Neuronal stem cell (in vitro differentiated cells): ENCODE results near the gene ACOXL.

ENCODE experiments used
- DNase-seq: peaks from one replicate; pipeline ENCODE4 v3.0.0-alpha.2; 2013; ENCODE audit warnings: low spot score
- H2AFZ ChIP-seq: one replicate; pipeline ENCODE4 v1.6.1; 2013; ENCODE audit warnings: mild to moderate bottlenecking, low read length, inconsistent platforms
- H2AK5ac ChIP-seq: 2 replicates; pipeline ENCODE4 v1.6.1; 2013; ENCODE audit warnings: low read depth, mild to moderate bottlenecking, inconsistent platforms, low read length, moderate library complexity, mixed read lengths
- H2BK120ac ChIP-seq: 2 replicates; pipeline ENCODE4 v1.6.1; 2013; ENCODE audit warnings: low read depth, mild to moderate bottlenecking, inconsistent platforms, low read length, moderate library complexity, mixed read lengths
- H2BK12ac ChIP-seq: one replicate; pipeline ENCODE4 v1.6.1; 2013; ENCODE audit warnings: low read length, inconsistent platforms
- H2BK15ac ChIP-seq: 2 replicates; pipeline ENCODE4 v1.6.1; 2013; ENCODE audit warnings: mild to moderate bottlenecking, low read length, inconsistent platforms, mixed read lengths
- H2BK5ac ChIP-seq: one replicate; pipeline ENCODE4 v1.6.1; 2013; ENCODE audit warnings: inconsistent platforms, mild to moderate bottlenecking, low read length, moderate library complexity
- H3K14ac ChIP-seq: one replicate; pipeline ENCODE4 v1.6.1; 2013; ENCODE audit warnings: low read length, inconsistent platforms
- H3K18ac ChIP-seq: 2 replicates; pipeline ENCODE4 v1.6.1; 2013; ENCODE audit warnings: low read length, inconsistent platforms
- H3K23ac ChIP-seq: 2 replicates; pipeline ENCODE4 v1.6.1; 2013; ENCODE audit warnings: low read depth, mild to moderate bottlenecking, mixed read lengths, low read length, inconsistent platforms; ENCODE audit not compliant: poor library complexity
- H3K27ac ChIP-seq: replicated peaks from 3 replicates; pipeline ENCODE4 v1.5.1; 2013; ENCODE audit warnings: low read length, inconsistent platforms
- H3K27me3 ChIP-seq, 3 experiments: 2 replicates each; pipeline ENCODE4 v1.6.1; 2013; ENCODE audit warnings: low read length in 3 of 3, mild to moderate bottlenecking in 2 of 3, inconsistent platforms in 1 of 3, low read depth in 1 of 3, mixed read lengths in 1 of 3, moderate library complexity in 1 of 3; ENCODE audit not compliant: control insufficient read depth in 3 of 3, insufficient read depth in 3 of 3
- H3K36me3 ChIP-seq, 2 donors: replicated peaks in 1 of 2; 2 replicates each; pipeline ENCODE4 v1.6.1; 2013; ENCODE audit warnings: low read length in 2 of 2; ENCODE audit not compliant: control insufficient read depth in 2 of 2, insufficient read depth in 2 of 2
- H3K4ac ChIP-seq: 2 replicates; pipeline ENCODE4 v1.6.1; 2013; ENCODE audit warnings: inconsistent platforms, mild to moderate bottlenecking, low read length, moderate library complexity
- H3K4me1 ChIP-seq, 2 donors: 1 replicate in 1 of 2; 2 replicates in 1 of 2; pipeline ENCODE4 v1.6.1; 2013; ENCODE audit warnings: low read length in 2 of 2, low read depth in 1 of 2; ENCODE audit not compliant: control insufficient read depth in 2 of 2, insufficient read depth in 1 of 2
- H3K4me2 ChIP-seq: one replicate; pipeline ENCODE4 v1.6.1; 2013; ENCODE audit warnings: mild to moderate bottlenecking, low read length, inconsistent platforms; ENCODE audit not compliant: insufficient read depth, poor library complexity, severe bottlenecking
- H3K4me3 ChIP-seq, 2 donors: 2 replicates each; pipeline ENCODE4 v1.5.1; 2013; ENCODE audit warnings: low read length in 2 of 2, mild to moderate bottlenecking in 2 of 2, inconsistent platforms in 1 of 2, moderate library complexity in 1 of 2
- H3K79me1 ChIP-seq: one replicate; pipeline ENCODE4 v1.6.1; 2013; ENCODE audit warnings: low read depth, mild to moderate bottlenecking, inconsistent platforms, low read length, moderate library complexity
- H3K9ac ChIP-seq: one replicate; pipeline ENCODE4 v1.6.1; 2013; ENCODE audit warnings: mild to moderate bottlenecking, low read depth, low read length, inconsistent platforms; ENCODE audit not compliant: poor library complexity
- H3K9me3 ChIP-seq, 2 donors: replicated peaks in 1 of 2; 2 replicates each; pipeline versions ENCODE3 to v1.6.1; 2013; ENCODE audit warnings: low read length in 2 of 2, mild to moderate bottlenecking in 2 of 2, inconsistent platforms in 1 of 2, low read depth in 1 of 2, mixed read lengths in 1 of 2, moderate library complexity in 1 of 2; ENCODE audit not compliant: control insufficient read depth in 2 of 2, insufficient read depth in 1 of 2
- H4K8ac ChIP-seq: one replicate; pipeline ENCODE4 v1.6.1; 2013; ENCODE audit warnings: low read depth, mild to moderate bottlenecking, inconsistent platforms, low read length, moderate library complexity
- H4K91ac ChIP-seq: one replicate; pipeline ENCODE4 v1.6.1; 2013; ENCODE audit warnings: low read length, low read depth, mild to moderate bottlenecking, inconsistent platforms; ENCODE audit not compliant: poor library complexity
- WGBS, 2 donors: extraction: QIAGEN DNeasy Blood & Tissue Kit; methylation state at CpG; one replicate each; pipeline ENCODE4 v1.1.7; 2013; ENCODE audit warnings: missing lambda C conversion rate in 2 of 2, mixed read lengths in 1 of 2; ENCODE audit not compliant: insufficient read length in 2 of 2, insufficient replicate concordance in 1 of 2; ENCODE audit errors: extremely low coverage in 2 of 2; 5-methylcytosine and 5-hydroxymethylcytosine counted together

The ACOXL gene

DNA sequence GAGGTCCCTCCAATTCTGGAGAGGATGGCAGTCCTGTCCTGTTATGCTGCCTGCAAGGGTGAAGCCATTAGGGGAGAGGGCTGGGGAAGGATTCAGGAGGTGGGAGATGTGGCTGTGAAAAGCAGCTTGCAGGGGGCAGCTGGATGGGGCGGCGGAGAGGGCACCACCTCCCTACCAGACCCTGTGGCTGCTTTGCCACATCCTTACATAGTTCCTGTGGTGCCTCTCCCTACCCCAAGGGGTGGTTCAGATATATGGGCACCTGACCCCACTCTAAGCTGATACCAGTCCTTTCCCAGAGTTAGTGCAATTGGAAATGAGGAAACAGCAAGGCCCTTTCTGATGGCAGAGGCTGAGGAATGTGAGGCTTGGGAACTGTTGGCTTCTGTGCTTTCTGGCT is 6.1 kb upstream of the ACOXL start:
- H3K4me3 ChIP-seq, result no peak overlapping the region
- H3K27ac ChIP-seq, result no peak overlapping the region
- no peak overlapping the region for H3K23ac ChIP-seq
- no peak overlapping the region for H3K4me2 ChIP-seq
- H2BK12ac ChIP-seq, result no peak overlapping the region
- no peak overlapping the region for H3K14ac ChIP-seq
- peaks cover 0 to 6% of the 10 kb centered on the region in 2 donors for H3K9me3 ChIP-seq
- H3K27me3 ChIP-seq, result peaks cover 0 to 66% (median 0%) of the 10 kb centered on the region in 3 experiments
- WGBS, 2 donors, result no CpG with 5 or more reads among the region's 2 CpGs
- no peak overlapping the region for H2AFZ ChIP-seq
- H2BK5ac ChIP-seq, result no peak overlapping the region
- DNase-seq, result no peak
- no peaks in the 10 kb centered on the region for H3K79me1 ChIP-seq
- peaks cover 0 to 1% of the 10 kb centered on the region in 2 donors for H3K4me1 ChIP-seq
- no peak overlapping the region for H4K8ac ChIP-seq
- no peak overlapping the region for H3K18ac ChIP-seq
- H3K36me3 ChIP-seq, result no peaks in the 10 kb centered on the region
- H2BK15ac ChIP-seq, result no peak overlapping the region
- no peak overlapping the region for H2BK120ac ChIP-seq
- H3K9ac ChIP-seq, result no peak overlapping the region
- H3K4ac ChIP-seq, result no peak overlapping the region
- no peak overlapping the region for H4K91ac ChIP-seq
- no peak overlapping the region for H2AK5ac ChIP-seq

DNA sequence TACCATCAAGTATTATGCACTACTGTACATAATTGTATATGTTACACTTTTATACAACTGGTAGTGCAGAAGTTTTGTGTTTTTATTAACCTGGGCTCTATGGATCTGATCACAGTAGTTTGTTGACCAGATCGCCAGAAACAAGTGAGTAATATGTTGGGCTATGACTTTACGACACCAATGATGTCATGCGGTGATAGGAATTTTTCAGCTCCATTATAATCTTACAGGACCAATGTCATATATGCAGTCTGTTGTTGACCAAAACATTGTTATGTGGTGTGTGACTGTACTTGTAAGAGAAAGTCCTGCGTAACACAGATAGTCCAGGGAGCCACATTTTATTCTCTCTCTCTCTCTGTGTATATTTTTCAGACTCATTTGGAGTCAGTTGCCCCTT is 4.5 kb upstream of the ACOXL start:
- H3K9me3 ChIP-seq, result peaks cover 0 to 14% of the 10 kb centered on the region in 2 donors
- H3K4me3 ChIP-seq, result no peak overlapping the region
- H3K27ac ChIP-seq, result no peak overlapping the region
- no peak overlapping the region for H2AFZ ChIP-seq
- no peak overlapping the region for H2BK5ac ChIP-seq
- no peak overlapping the region for H4K91ac ChIP-seq
- H3K4me1 ChIP-seq, result peaks cover 0 to 1% of the 10 kb centered on the region in 2 donors
- H3K14ac ChIP-seq, result no peak overlapping the region
- no peak overlapping the region for H3K4ac ChIP-seq
- no peaks in the 10 kb centered on the region for H3K36me3 ChIP-seq
- peaks cover 2 to 78% (median 9%) of the 10 kb centered on the region in 3 experiments for H3K27me3 ChIP-seq
- H3K18ac ChIP-seq, result no peak overlapping the region
- no peak overlapping the region for H2BK120ac ChIP-seq
- no peak for DNase-seq
- no peak overlapping the region for H3K23ac ChIP-seq
- no peak overlapping the region for H2BK15ac ChIP-seq
- no peak overlapping the region for H4K8ac ChIP-seq
- no CpG with 5 or more reads among the region's 4 CpGs for WGBS, 2 donors
- H2AK5ac ChIP-seq, result no peak overlapping the region
- no peak overlapping the region for H3K4me2 ChIP-seq
- no peaks in the 10 kb centered on the region for H3K79me1 ChIP-seq
- H2BK12ac ChIP-seq, result no peak overlapping the region
- no peak overlapping the region for H3K9ac ChIP-seq

DNA sequence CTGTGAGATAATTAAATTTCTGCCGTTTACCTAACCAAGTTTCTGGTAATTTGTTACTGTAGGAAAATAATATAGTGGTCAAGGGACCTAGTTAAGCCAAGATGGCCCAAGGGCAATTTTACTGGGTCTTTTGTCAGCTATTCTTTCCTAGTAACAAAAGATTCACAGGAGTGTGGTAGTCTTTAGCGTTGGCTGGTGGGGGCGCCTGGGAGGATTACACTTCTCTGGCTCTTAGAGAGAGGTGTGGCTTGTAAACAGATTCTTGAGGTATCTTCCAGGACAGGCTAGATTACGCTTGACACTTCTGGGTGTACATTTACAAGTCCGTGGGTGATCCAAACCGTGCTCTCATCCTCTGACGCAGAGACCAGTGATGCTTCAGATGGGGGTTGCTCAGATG is 3.3 kb upstream of the ACOXL start:
- no peak overlapping the region for H2BK120ac ChIP-seq
- H3K18ac ChIP-seq, result no peak overlapping the region
- no peak overlapping the region for H3K4ac ChIP-seq
- H4K91ac ChIP-seq, result no peak overlapping the region
- H2AK5ac ChIP-seq, result no peak overlapping the region
- no peak overlapping the region for H2BK15ac ChIP-seq
- H3K27me3 ChIP-seq, result peaks cover 2 to 83% (median 17%) of the 10 kb centered on the region in 3 experiments
- no peak overlapping the region for H2AFZ ChIP-seq
- peaks cover 0 to 14% of the 10 kb centered on the region in 2 donors for H3K9me3 ChIP-seq
- H3K23ac ChIP-seq, result no peak overlapping the region
- no peak overlapping the region for H3K4me2 ChIP-seq
- no peak overlapping the region for H2BK12ac ChIP-seq
- H3K4me1 ChIP-seq, result peaks cover 0 to 4% of the 10 kb centered on the region in 2 donors
- DNase-seq, result no peak
- WGBS, 2 donors, result no CpG with 5 or more reads among the region's 7 CpGs
- no peak overlapping the region for H3K9ac ChIP-seq
- H3K4me3 ChIP-seq, result no peak overlapping the region
- no peaks in the 10 kb centered on the region for H3K79me1 ChIP-seq
- H3K36me3 ChIP-seq, result no peaks in the 10 kb centered on the region
- H4K8ac ChIP-seq, result no peak overlapping the region
- H3K27ac ChIP-seq, result no peak overlapping the region
- no peak overlapping the region for H2BK5ac ChIP-seq
- H3K14ac ChIP-seq, result no peak overlapping the region

DNA sequence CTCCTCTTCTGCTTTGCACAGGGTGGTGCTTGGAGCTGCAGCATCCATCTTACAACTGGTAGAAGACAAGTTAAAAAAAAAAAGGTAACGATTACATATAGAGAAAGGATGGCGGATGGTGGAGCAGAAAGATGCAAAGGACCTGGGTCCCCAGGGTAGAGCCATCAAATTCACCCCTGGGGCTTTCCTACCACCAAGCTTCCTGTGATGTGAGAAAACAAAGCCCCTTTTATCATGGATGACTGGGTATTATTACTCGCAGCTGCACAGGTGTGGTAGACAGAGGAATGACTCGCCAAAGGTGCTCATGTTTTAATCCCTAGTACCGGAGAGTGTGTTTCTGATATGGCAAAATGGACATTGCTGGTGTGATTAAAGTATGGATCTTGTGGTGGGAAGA is 1.3 kb upstream of the ACOXL start:
- Histone ChIP-seq H3K9ac (no peak overlapping the region), H2AK5ac (no peak overlapping the region), H3K9me3 (peaks cover 0 to 19% of the 10 kb centered on the region in 2 donors), H2AFZ (no peak overlapping the region), H3K14ac (no peak overlapping the region), H3K4me2 (no peak overlapping the region), H2BK15ac (no peak overlapping the region), H3K36me3 (no peaks in the 10 kb centered on the region), H3K4me1 (peaks cover 0 to 6% of the 10 kb centered on the region in 2 donors), H4K8ac (no peak overlapping the region), H3K27me3 (peaks cover 2 to 88% (median 18%) of the 10 kb centered on the region in 3 experiments), H3K79me1 (no peaks in the 10 kb centered on the region), H3K4me3 (no peak overlapping the region), H2BK12ac (no peak overlapping the region), H4K91ac (no peak overlapping the region), H3K18ac (no peak overlapping the region), H3K23ac (no peak overlapping the region), H2BK120ac (no peak overlapping the region), H2BK5ac (no peak overlapping the region), H3K27ac (no peak overlapping the region), H3K4ac (no peak overlapping the region)
- no CpG with 5 or more reads among the region's 5 CpGs for WGBS, 2 donors
- no peak for DNase-seq
